Endothelial cell of umbilical vein (primary cell): ENCODE measurements around the gene SLC29A3. TPM values are rescaled to one million over a fixed set of nuclear protein-coding genes. Genes with fewer than 3 reads are reported as not detected.

Experiments
- BruUV-seq: library from RNA; stranded (reverse); fragments of 400-500 nt; replicated peaks from 2 replicates; lab custom pipeline; 2021; lab: Mats Ljungman, UMichigan
- CTCF ChIA-PET: fragments of 300-600, 350-600 bp; sonication (Branson Sonifier 250); formaldehyde crosslinking; loops from one replicate; lab custom pipeline; 2021; ENCODE audit warnings: antibody characterized with exemption, inconsistent platforms; lab: Charles Lee
- POLR2A ChIA-PET: fragments of 300-600, 350-600 bp; sonication (Branson Sonifier 250); formaldehyde crosslinking; loops from one replicate; lab custom pipeline; 2021; ENCODE audit warnings: antibody characterized with exemption, inconsistent platforms; lab: Charles Lee
- DNase-seq: peaks from one replicate; pipeline ENCODE4 v3.0.0-alpha.2; 2011; ENCODE audit warnings: low read depth, low spot score
- FAIRE-seq: peaks from 2 replicates; lab custom pipeline; 2011; peaks lifted over from hg19 to GRCh38; lab: Jason Lieb, UNC
- H2AFZ ChIP-seq: 2 replicates; pipeline ENCODE4 v1.6.0; 2012; ENCODE audit warnings: low read depth, low read length, control low read depth, inconsistent platforms
- H3K27ac ChIP-seq: 2 replicates; pipeline ENCODE4 v1.5.1; 2011; ENCODE audit warnings: low read depth, mild to moderate bottlenecking, control low read depth, low read length, moderate library complexity; ENCODE audit not compliant: insufficient read depth
- H3K27me3 ChIP-seq, 2 experiments: 2 replicates each; pipeline versions ENCODE4 v1.6.0 to v1.6.1; 2011; ENCODE audit warnings: low read length in 2 of 2, mixed read lengths in 1 of 2; ENCODE audit not compliant: control insufficient read depth in 2 of 2, insufficient read depth in 2 of 2
- H3K36me3 ChIP-seq, 2 experiments: 2 replicates in 1 of 2; 3 replicates in 1 of 2; pipeline ENCODE4 v1.5.1; 2011; ENCODE audit warnings: low read length in 2 of 2, mild to moderate bottlenecking in 1 of 2, moderate library complexity in 1 of 2; ENCODE audit not compliant: control insufficient read depth in 2 of 2, insufficient read depth in 2 of 2; ENCODE audit errors: extremely low read depth in 1 of 2
- H3K4me1 ChIP-seq: 3 replicates; pipeline ENCODE4 v1.5.1; 2011; ENCODE audit warnings: mild to moderate bottlenecking, low read length; ENCODE audit not compliant: control insufficient read depth, insufficient read depth; ENCODE audit errors: extremely low read depth
- H3K4me2 ChIP-seq: 2 replicates; pipeline ENCODE4 v1.6.1; 2011; ENCODE audit warnings: low read length, control low read depth, mixed read lengths; ENCODE audit not compliant: insufficient read depth
- H3K4me3 ChIP-seq, 3 experiments: fragments of 200-600 bp in 1 of 3; sonication (generic), shearing (Covaris generic) in 1 of 3; replicated peaks in 1 of 3; 2 replicates each; pipeline ENCODE4 v1.5.1; 2011 to 2016; ENCODE audit warnings: control low read depth in 3 of 3, low read length in 3 of 3, mild to moderate bottlenecking in 2 of 3, inconsistent platforms in 1 of 3, low read depth in 1 of 3, moderate library complexity in 1 of 3; ENCODE audit not compliant: insufficient read depth in 1 of 3
- H3K79me2 ChIP-seq: 2 replicates; pipeline ENCODE4 v1.6.0; 2012; ENCODE audit warnings: low read length, inconsistent platforms; ENCODE audit not compliant: control insufficient read depth, insufficient read depth
- H3K9ac ChIP-seq: replicated peaks from 2 replicates; pipeline ENCODE3; 2011; ENCODE audit warnings: low read length, control low read depth; ENCODE audit not compliant: insufficient read depth; ENCODE audit errors: extremely low read depth
- H3K9me1 ChIP-seq: replicated peaks from 3 replicates; pipeline ENCODE4 v1.6.0; 2011; ENCODE audit warnings: mild to moderate bottlenecking, low read length; ENCODE audit not compliant: control insufficient read depth, insufficient read depth; ENCODE audit errors: extremely low read depth
- H3K9me3 ChIP-seq: replicated peaks from 2 replicates; pipeline ENCODE4 v1.5.1; 2012; ENCODE audit warnings: low read length, inconsistent platforms; ENCODE audit not compliant: control insufficient read depth, insufficient read depth
- H4K20me1 ChIP-seq: replicated peaks from 2 replicates; pipeline ENCODE3; 2011; ENCODE audit warnings: mild to moderate bottlenecking, low read length; ENCODE audit not compliant: control insufficient read depth, insufficient read depth; ENCODE audit errors: extremely low read depth
- CTCF ChIP-seq, 2 donors: IDR thresholded peaks; 1 replicate in 1 of 2; 2 replicates in 1 of 2; pipeline ENCODE4 v1.5.1; 2011; ENCODE audit warnings: low read length in 2 of 2, mild to moderate bottlenecking in 2 of 2, moderate library complexity in 2 of 2, control low read depth in 1 of 2, inconsistent platforms in 1 of 2, low read depth in 1 of 2; ENCODE audit not compliant: insufficient read depth in 1 of 2; ENCODE audit errors: extremely low read depth in 1 of 2
- EZH2 ChIP-seq: IDR thresholded peaks from 2 replicates; pipeline ENCODE4 v1.6.1; 2012; ENCODE audit warnings: borderline replicate concordance, low read depth, mild to moderate bottlenecking, moderate library complexity, low read length, inconsistent platforms; ENCODE audit not compliant: severe bottlenecking
- FOS ChIP-seq: IDR thresholded peaks from 2 replicates; pipeline ENCODE4 v1.6.1; 2011; ENCODE audit warnings: mild to moderate bottlenecking, low read length, moderate library complexity, borderline replicate concordance; ENCODE audit not compliant: insufficient read depth
- GATA2 ChIP-seq: IDR thresholded peaks from 2 replicates; pipeline ENCODE4 v1.7.0; 2011; ENCODE audit warnings: low read depth, mild to moderate bottlenecking, moderate library complexity, mixed read lengths, low read length; ENCODE audit not compliant: insufficient read length, insufficient read depth
- JUN ChIP-seq: IDR thresholded peaks from 2 replicates; pipeline ENCODE4 v1.6.1; 2011; ENCODE audit warnings: borderline replicate concordance, low read depth; ENCODE audit not compliant: insufficient read length, insufficient read depth
- MAX ChIP-seq: IDR thresholded peaks from 2 replicates; pipeline ENCODE4 v1.6.1; 2011; ENCODE audit not compliant: insufficient read depth, insufficient read length
- MYC ChIP-seq: IDR thresholded peaks from one replicate; pipeline ENCODE4 v1.6.1; 2011; ENCODE audit warnings: mild to moderate bottlenecking, low read depth, low read length
- POLR2A ChIP-seq: IDR thresholded peaks from 2 replicates; pipeline ENCODE4 v1.6.1; 2012; ENCODE audit warnings: low read depth, mild to moderate bottlenecking, control low read depth, low read length
- POLR2AphosphoS5 ChIP-seq: IDR thresholded peaks from 2 replicates; pipeline ENCODE4 v1.6.1; 2012; ENCODE audit warnings: low read depth, mild to moderate bottlenecking, control low read depth, low read length, moderate library complexity; ENCODE audit not compliant: insufficient read depth
- dilution Hi-C: fragments of 300-500 bp; cut with MboI; formaldehyde crosslinking; loops from one replicate; pipeline ENCODE4 v1.15.0; 2019; ENCODE audit warnings: low sequenced_read_pairs; ENCODE audit not compliant: extremely low pct_ligation_motif_present
- intact Hi-C: fragments of 100-400 bp; cut with micrococcal nuclease; formaldehyde crosslinking; loops from one replicate; pipeline ENCODE4 v1.10.0; 2022
- polyA plus RNA-seq, 4 experiments: library from polyadenylated mRNA; depleted of rRNA in 3 of 4; stranded (reverse) in 3 of 4; unstranded in 1 of 4; fragments of >200 nt; gene quantifications; 2 replicates each; pipeline versions ENCODE4 v1.2.1 to v1.2.3, GENCODE V29; 2011 to 2012; ENCODE audit warnings: missing spikeins in 1 of 4
- total RNA-seq: library from RNA; stranded (reverse); gene quantifications from 2 replicates; pipeline ENCODE4 v1.2.3, GENCODE V29; 2021

SLC29A3 gene
- total and polyA plus RNA-seq, 2 donors (not counting 3 experiments of a cell fraction or from before 2014, with no cell fraction given) = 5.0 to 9.1 TPM

DNA sequence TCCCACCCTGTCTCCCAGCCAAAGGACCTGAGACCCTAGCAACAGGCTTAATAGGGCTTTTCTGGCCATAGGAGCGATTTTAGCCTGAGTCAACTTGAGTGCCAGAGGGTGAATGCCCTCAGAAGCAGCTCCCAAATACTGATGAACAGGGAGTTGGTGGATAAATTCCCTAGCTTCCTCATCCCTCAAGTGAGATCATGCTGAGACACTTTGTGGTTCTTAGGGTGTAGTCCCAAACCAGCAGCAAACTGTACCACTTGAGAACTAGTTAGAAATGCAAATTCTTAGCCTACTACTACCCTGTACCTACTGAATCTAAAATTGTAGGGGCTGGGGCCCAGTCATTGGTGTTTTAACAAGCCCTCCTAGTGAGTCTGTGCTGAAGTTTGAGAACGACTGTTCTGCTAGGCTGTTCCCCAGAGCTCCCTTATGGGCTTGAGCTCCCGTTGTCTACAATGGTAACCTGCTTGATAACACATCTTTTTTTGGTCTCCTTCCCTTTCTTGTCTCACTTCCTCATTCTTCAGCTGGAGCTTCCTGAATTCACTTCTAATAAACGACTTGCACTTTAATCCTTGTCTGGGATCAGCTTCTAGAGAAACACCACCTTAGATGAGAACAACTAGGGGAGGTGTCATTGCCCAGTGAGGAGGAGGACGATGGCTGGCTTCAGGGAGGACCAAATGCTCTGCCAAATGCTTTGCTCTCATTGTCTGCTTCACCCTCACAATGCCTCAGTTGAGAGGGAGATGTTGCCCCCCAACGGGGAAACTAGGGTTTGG lies 59.5 kb downstream of the SLC29A3 start:
- BruUV-seq = no TSS peak
- H3K9ac ChIP-seq = no peak overlapping the region
- FAIRE-seq = no peak
- H3K9me3 ChIP-seq = no peaks in the 10 kb centered on the region
- intact Hi-C loops = no loop called here
- H3K36me3 ChIP-seq = no peaks in the 10 kb centered on the region
- no peaks in the 10 kb centered on the region for H3K9me1 ChIP-seq
- no peaks in the 10 kb centered on the region for H3K79me2 ChIP-seq
- no peak for DNase-seq
- H4K20me1 ChIP-seq = no peaks in the 10 kb centered on the region
- no peak overlapping the region for H2AFZ ChIP-seq
- H3K27me3 ChIP-seq = peaks cover 0 to 5% of the 10 kb centered on the region in 2 experiments
- no peak overlapping the region for H3K4me2 ChIP-seq
- H3K4me3 ChIP-seq = no peak overlapping the region
- ChIA-PET CTCF (interaction anchor here (0.9 to 2.6 kb wide), 9 partner anchors 18 to 476 kb away, joined by 3 to 9 read pairs (median 5); partner anchors contain the start of genes CDH23 and SLC29A3), POLR2A (no interaction called here)
- no peak overlapping the region for H3K27ac ChIP-seq
- dilution Hi-C loops = no loop called here
- no peaks in the 10 kb centered on the region for H3K4me1 ChIP-seq
- TF ChIP-seq EZH2 (no peak), POLR2AphosphoS5 (no peak), MAX (no peak), CTCF (IDR thresholded peaks at IDR 0.05; ENCODE audit: extremely low read depth in 1 of 2, insufficient read depth in 1 of 2, low read depth in 1 of 2, low read length in 2 of 2) (no peak), GATA2 (no peak), MYC (no peak), FOS (no peak), JUN (no peak), POLR2A (no peak)
